ENCODE data around the gene C3orf80. TPM values are rescaled to one million over a fixed set of nuclear protein-coding genes. Genes with fewer than 3 reads are reported as not detected.

Gene C3orf80
- total RNA-seq, 1 experiment from 2014 or later: 0.13 TPM

DNA sequence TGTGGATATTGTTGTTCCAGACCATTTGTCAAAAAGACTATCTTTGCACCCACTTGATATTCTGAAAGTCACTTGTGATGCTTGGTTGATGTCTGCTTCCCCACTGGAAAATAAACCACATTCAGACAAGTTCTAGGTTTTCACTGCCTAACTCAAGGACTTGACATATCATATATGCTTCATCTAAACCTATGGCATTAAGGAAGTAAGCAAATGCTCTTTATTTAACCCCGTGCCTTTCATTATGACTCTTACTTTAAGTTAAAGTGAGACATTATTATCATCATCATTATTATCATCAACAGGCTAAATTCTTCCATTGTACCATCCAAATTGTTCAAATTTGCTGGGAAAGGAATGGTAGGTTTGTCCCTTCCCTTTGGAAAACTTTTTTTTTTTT is 30.8 kb upstream of the C3orf80 start:
- no peak overlapping the region for H4K5ac ChIP-seq (ENCODE audit: insufficient read length, low read depth, low read length)
- H3K23ac ChIP-seq (ENCODE audit: insufficient read length, low read depth, low read length): no peak overlapping the region
- no peak overlapping the region for H3K4me2 ChIP-seq (ENCODE audit: insufficient read depth, insufficient read length, low read length)
- H3K9me3 ChIP-seq (ENCODE audit: control insufficient read depth, low read depth, low read length): no peaks in the 10 kb centered on the region
- Mint-ChIP-seq H3K4me3 (no peak overlapping the region), H3K36me3 (ENCODE audit: insufficient read depth in 1 of 3, low read depth in 3 of 3) (no peaks in the 10 kb centered on the region), H3K27me3 (ENCODE audit: low read depth) (no peaks in the 10 kb centered on the region; the same call in 1 of the 2 replicates), H3K27ac (no peak overlapping the region), H3K9me3 (no peaks in the 10 kb centered on the region), H3K4me1 (no peaks in the 10 kb centered on the region)
- H4K20me1 ChIP-seq (ENCODE audit: control insufficient read depth, insufficient read depth, insufficient read length): no peaks in the 10 kb centered on the region
- no peak overlapping the region for H2AK5ac ChIP-seq (ENCODE audit: insufficient read length, low read length)
- H3K4me1 ChIP-seq (ENCODE audit: insufficient read depth, low read length): no peaks in the 10 kb centered on the region
- WGBS (ENCODE audit: extremely low coverage, insufficient read length, low lambda C conversion rate): no CpG with 5 or more reads among the region's 1 CpG
- no peak overlapping the region for H3T11ph ChIP-seq (ENCODE audit: low read length)
- no peak overlapping the region for H2BK12ac ChIP-seq (ENCODE audit: insufficient read length, low read depth, low read length)
- no peak for DNase-seq
- H3K23me2 ChIP-seq (ENCODE audit: insufficient read length, low read depth, low read length, poor library complexity, severe bottlenecking): no peaks in the 10 kb centered on the region
- no peaks in the 10 kb centered on the region for H3K79me2 ChIP-seq (ENCODE audit: insufficient read depth, low read length)
- no peak overlapping the region for H2BK120ac ChIP-seq (ENCODE audit: low read depth, low read length, poor library complexity, severe bottlenecking)
- no peak overlapping the region for H3K27ac ChIP-seq (ENCODE audit: insufficient read length, low read depth, low read length)
- no peak overlapping the region for H3K4ac ChIP-seq (ENCODE audit: low read depth, low read length)
- no peak overlapping the region for H4K91ac ChIP-seq (ENCODE audit: insufficient read length, low read depth, low read length)
- H2AFZ ChIP-seq (ENCODE audit: low read length): no peak overlapping the region
- H3K79me1 ChIP-seq (ENCODE audit: insufficient read depth, low read depth, low read length, poor library complexity, severe bottlenecking): no peaks in the 10 kb centered on the region
- H3K9ac ChIP-seq (ENCODE audit: extremely low read depth, insufficient read length, low read length): no peak overlapping the region
- no peak overlapping the region for H3K18ac ChIP-seq (ENCODE audit: insufficient read length, low read depth, low read length)
- no peak overlapping the region for H3K56ac ChIP-seq (ENCODE audit: insufficient read length, low read depth, low read length)
- H3K27me3 ChIP-seq (ENCODE audit: insufficient read depth, low read length): no peaks in the 10 kb centered on the region
- H2BK15ac ChIP-seq (ENCODE audit: low read depth, low read length): no peak overlapping the region
- no peak for TF ChIP-seq CTCF (conservative IDR thresholded peaks at IDR 0.05)
- H2BK5ac ChIP-seq (ENCODE audit: insufficient read length, low read length): no peak overlapping the region
- H4K8ac ChIP-seq (replicated peaks; ENCODE audit: insufficient read length, low read depth, low read length): no peak overlapping the region
- H2BK20ac ChIP-seq (ENCODE audit: low read depth, low read length, poor library complexity, severe bottlenecking): no peak overlapping the region
- H3K14ac ChIP-seq (ENCODE audit: insufficient read depth, low read length): no peak overlapping the region
